Upper lobe of left lung (tissue), 4 donors: ENCODE measurements around the gene SPDYE3.
"Not testable (repeated sequence)": the region's sequence is repeated elsewhere in the genome, so short reads cannot be mapped to it uniquely, and the experiment has no call there.

Experiments used
- CTCF ChIP-seq, 6 experiments: fragments of 450-650 bp in 4 of 6; fragments of 200-600 bp in 2 of 6; sonication (generic) in 2 of 6; IDR thresholded peaks; one replicate each; pipeline ENCODE4 v1.5.1; 2016 to 2019; ENCODE audit warnings: antibody characterized with exemption in 6 of 6
- EP300 ChIP-seq, 4 donors: sonication (generic); formaldehyde crosslinking; IDR thresholded peaks; one replicate each; pipeline ENCODE4 v1.5.1; 2017; ENCODE audit warnings: antibody characterized with exemption in 4 of 4, control low read depth in 2 of 4
- POLR2A ChIP-seq, 4 donors: fragments of 450-650 bp; IDR thresholded peaks; one replicate each; pipeline ENCODE4 v1.5.1; 2016 to 2017; ENCODE audit warnings: antibody characterized with exemption in 4 of 4, mild to moderate bottlenecking in 2 of 4

GRCh38 chr7:100283147-100283546, 24.4 kb upstream of the SPDYE3 start:
- TF ChIP-seq CTCF, EP300, POLR2A (IDR thresholded peaks at IDR 0.05): not testable (repeated sequence)
